Fibroblast of peridontal ligament (primary cell): ENCODE data around the gene CASP6.
"Not testable (repeated sequence)": the region's sequence is repeated elsewhere in the genome, so short reads cannot be mapped to it uniquely, and the experiment has no call there.

Source experiments
- DNase-seq: peaks from one replicate; pipeline ENCODE4 v3.0.0-alpha.2; 2010; ENCODE audit errors: extremely low read depth

CASP6 gene

GRCh38 chr4:109719604-109720003, 16.4 kb upstream of the CASP6 start:
- no peak for DNase-seq

- DNase-seq, result no peak
These were observed 15.5 kb upstream of the CASP6 start for GRCh38 chr4:109718759-109719158.

GRCh38 chr4:109713500-109713899, 10.3 kb upstream of the CASP6 start:
- DNase-seq, result no peak

GRCh38 chr4:109708990-109709389, 5.7 kb upstream of the CASP6 start:
- DNase-seq, result no peak

GRCh38 chr4:109708435-109708834, 5.2 kb upstream of the CASP6 start:
- no peak for DNase-seq

- peak; percentile 11 for DNase-seq
These were observed 568 bp upstream of the CASP6 start for GRCh38 chr4:109703664-109704361.

- DNase-seq, result peak; percentile 7
These were observed 1.5 kb downstream of the CASP6 start for GRCh38 chr4:109701566-109702410.

- DNase-seq, result no peak
These were observed 3.6 kb downstream of the CASP6 start for GRCh38 chr4:109699553-109700225.

- no peak for DNase-seq
These were observed 4.6 kb downstream of the CASP6 start for GRCh38 chr4:109698656-109699055.

GRCh38 chr4:109691411-109691920, 11.8 kb downstream of the CASP6 start:
- no peak for DNase-seq

- no peak for DNase-seq
These were observed 12.4 kb downstream of the CASP6 start for GRCh38 chr4:109690690-109691410.

- no peak for DNase-seq
These were observed 18.5 kb downstream of the CASP6 start for GRCh38 chr4:109684727-109685126.

GRCh38 chr4:109683621-109684253, 19.5 kb downstream of the CASP6 start:
- no peak for DNase-seq

- DNase-seq, result no peak
These were observed 20.4 kb downstream of the CASP6 start for GRCh38 chr4:109682875-109683274.

- not testable (repeated sequence) for DNase-seq
These were observed 24.3 kb downstream of the CASP6 start for GRCh38 chr4:109678925-109679324.

GRCh38 chr4:109678472-109678871, 24.8 kb downstream of the CASP6 start:
- not testable (repeated sequence) for DNase-seq

GRCh38 chr4:109676886-109677285, 26.4 kb downstream of the CASP6 start:
- no peak for DNase-seq

GRCh38 chr4:109675843-109676242, 27.4 kb downstream of the CASP6 start:
- no peak for DNase-seq

GRCh38 chr4:109675181-109675580, 28.1 kb downstream of the CASP6 start:
- DNase-seq, result no peak

GRCh38 chr4:109673303-109673702, 29.9 kb downstream of the CASP6 start:
- DNase-seq, result no peak
